GM13977 (cell line): Measurements from ENCODE around the gene MISP.

Source experiments
- DNase-seq: peaks from one replicate; pipeline ENCODE4 v3.0.0; 2012; ENCODE audit warnings: low spot score
- CTCF ChIP-seq: IDR thresholded peaks from 2 replicates; pipeline ENCODE4 v1.5.1; 2012; ENCODE audit warnings: mild to moderate bottlenecking, control low read depth; ENCODE audit not compliant: insufficient read depth; ENCODE audit errors: extremely low read depth, missing control alignments
- in situ Hi-C: fragments of 300-500 bp; cut with MboI; formaldehyde crosslinking; loops from one replicate; pipeline ENCODE4 v1.12.0; 2022; ENCODE audit warnings: low sequenced_read_pairs, low pct_unique_long_range_greater_than_20kb, mixed read lengths, inconsistent platforms; ENCODE audit not compliant: unreplicated experiment

Gene MISP

DNA sequence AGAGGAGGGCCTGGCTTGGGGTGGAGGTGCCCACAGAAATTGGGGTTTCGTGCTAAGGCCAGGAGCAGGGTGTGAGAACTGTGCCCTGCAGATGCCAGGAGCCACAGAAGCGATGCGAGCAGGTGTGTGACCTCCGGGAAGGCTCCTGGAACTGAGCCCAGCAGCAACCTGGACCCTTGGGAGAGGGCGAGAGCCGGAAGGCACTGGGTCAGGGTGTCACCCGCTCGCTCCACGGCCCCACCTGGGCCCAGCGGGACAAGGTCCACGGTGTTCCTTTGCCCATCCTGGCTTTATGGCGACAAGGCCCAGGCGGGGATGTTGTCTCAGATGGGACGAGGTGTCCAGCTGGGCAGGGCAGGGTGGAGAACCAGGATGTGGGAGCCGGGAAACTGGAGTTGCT is 4.2 kb downstream of the MISP start:
- in situ Hi-C loops = no loop called here
- no peak for DNase-seq
- TF ChIP-seq CTCF = no peak

GRCh38 chr19:756236-756635 is 5.3 kb downstream of the MISP start:
- no peak for DNase-seq
- TF ChIP-seq CTCF = no peak
- in situ Hi-C loops = no loop called here

DNA sequence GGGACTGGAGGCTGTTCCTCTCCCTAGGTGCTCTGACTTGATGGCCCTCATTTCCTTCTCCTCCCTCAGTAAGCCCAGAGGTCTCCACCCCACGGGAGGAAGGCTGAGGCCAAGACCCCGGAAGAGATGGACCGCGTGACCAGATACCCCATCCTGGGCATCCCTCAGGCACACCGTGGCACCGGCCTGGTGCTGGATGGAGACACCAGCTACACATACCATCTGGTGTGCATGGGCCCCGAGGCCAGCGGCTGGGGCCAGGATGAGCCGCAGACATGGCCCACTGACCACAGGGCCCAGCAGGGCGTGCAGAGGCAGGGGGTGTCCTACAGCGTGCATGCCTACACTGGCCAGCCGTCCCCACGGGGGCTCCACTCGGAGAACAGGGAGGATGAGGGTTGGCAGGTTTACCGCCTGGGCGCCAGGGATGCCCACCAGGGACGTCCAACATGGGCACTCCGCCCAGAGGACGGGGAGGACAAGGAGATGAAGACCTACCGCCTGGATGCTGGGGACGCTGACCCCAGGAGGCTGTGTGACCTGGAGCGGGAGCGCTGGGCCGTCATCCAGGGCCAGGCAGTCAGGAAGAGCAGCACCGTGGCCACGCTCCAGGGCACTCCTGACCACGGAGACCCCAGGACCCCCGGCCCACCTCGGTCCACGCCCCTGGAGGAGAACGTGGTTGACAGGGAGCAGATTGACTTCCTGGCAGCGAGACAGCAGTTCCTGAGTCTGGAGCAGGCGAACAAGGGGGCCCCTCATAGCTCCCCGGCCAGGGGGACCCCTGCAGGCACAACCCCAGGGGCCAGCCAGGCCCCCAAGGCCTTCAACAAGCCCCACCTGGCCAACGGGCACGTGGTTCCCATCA is 6.1 kb downstream of the MISP start:
- in situ Hi-C loops = no loop called here
- DNase-seq = no peak
- TF ChIP-seq CTCF = no peak

- no peak for TF ChIP-seq CTCF
- in situ Hi-C loops = no loop called here
- no peak for DNase-seq
Measured at GRCh38 chr19:757811-758668, 7.1 kb downstream of the MISP start.

GRCh38 chr19:763181-763580 is 12.3 kb downstream of the MISP start:
- no peak for DNase-seq
- TF ChIP-seq CTCF = no peak
- in situ Hi-C loops = no loop called here

GRCh38 chr19:763869-764268 is 13.0 kb downstream of the MISP start:
- TF ChIP-seq CTCF = no peak
- no peak for DNase-seq
- in situ Hi-C loops = no loop called here
